Measurements from ENCODE around the gene GALNT2. TPM values are rescaled to one million over a fixed set of nuclear protein-coding genes. Genes with fewer than 3 reads are reported as not detected.
A peak's percentile ranks its signal among the peaks of the same experiment; 100 is the strongest.

Gene GALNT2
- total and polyA plus RNA-seq, 4 donors, result 47.5 to 182 (median 114) TPM

DNA sequence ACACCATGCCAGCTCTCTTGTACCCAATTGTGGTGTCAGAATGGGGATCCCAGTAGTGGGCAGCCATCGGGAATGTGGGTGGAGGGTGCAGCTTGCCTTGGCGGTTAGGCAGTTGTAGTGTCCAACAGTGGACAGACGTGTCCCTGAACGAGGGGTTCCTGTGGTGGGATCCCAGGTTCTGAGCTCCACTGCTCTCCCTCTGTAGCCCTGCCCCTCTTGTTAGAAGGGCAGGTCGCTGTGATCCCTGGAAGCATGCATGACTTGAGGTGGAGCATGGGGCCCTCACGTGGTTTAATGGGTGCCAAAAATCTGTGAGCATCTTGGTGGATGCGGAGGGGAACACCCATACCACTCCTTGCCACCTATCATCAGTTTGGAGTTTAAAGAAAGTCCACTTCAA lies 4.3 kb downstream of the GALNT2 start:
- Histone ChIP-seq H3K4me3 (ENCODE audit: low read depth in 1 of 3, low read length in 3 of 3) (no peak overlapping the region), H3K27ac (ENCODE audit: low read depth in 1 of 2, low read length in 2 of 2) (peak overlapping the region; percentile 93 to 97), H3K9ac (ENCODE audit: low read depth in 1 of 2, low read length in 2 of 2) (no peak overlapping the region), H3K36me3 (ENCODE audit: control insufficient read depth in 4 of 4, insufficient read depth in 3 of 4, low read depth in 1 of 4, low read length in 3 of 4) (peaks cover 0 to 5% (median under 1%) of the 10 kb centered on the region in 4 donors), H3K4me1 (ENCODE audit: control insufficient read depth in 4 of 4, insufficient read depth in 4 of 4, low read length in 3 of 4) (peaks cover 7 to 57% (median 19%) of the 10 kb centered on the region in 4 donors), H3K27me3 (ENCODE audit: control insufficient read depth in 4 of 4, insufficient read depth in 4 of 4, low read length in 3 of 4) (no peaks in the 10 kb centered on the region), H3K9me3 (ENCODE audit: control insufficient read depth in 4 of 4, low read length in 3 of 4) (no peaks in the 10 kb centered on the region)
- no peak for DNase-seq (ENCODE audit: low spot score)
- 90% methylated on average over 7 of the region's 7 CpGs for WGBS
- TF ChIP-seq SP1 (IDR thresholded peaks at IDR 0.05) (no peak), FOXA2 (IDR thresholded peaks at IDR 0.05) (no peak), HNF4G (IDR thresholded peaks at IDR 0.05) (no peak)

DNA sequence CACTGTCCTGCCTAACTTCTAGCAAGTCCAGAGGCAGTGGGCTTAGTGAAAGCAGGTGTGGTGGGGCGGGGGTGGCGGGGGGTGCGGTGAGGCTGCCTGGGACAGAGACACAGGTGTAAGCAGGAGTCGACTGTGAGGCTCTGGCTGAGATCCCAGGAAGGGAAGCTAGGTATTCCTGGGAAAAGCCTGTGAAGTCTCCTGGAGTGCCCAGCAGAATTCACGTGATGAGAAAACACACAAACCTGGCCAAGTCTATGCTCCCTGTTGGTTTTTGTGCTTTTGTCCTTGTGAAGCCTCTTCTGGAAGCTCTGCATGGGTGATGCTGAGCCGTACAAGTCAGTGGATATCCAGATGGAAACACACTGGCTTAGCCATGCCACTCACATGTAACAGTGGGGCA lies 5.3 kb downstream of the GALNT2 start:
- Histone ChIP-seq H3K27ac (ENCODE audit: low read depth in 1 of 2, low read length in 2 of 2) (peak overlapping the region in 1 of 2 donors; percentile 0), H3K4me1 (ENCODE audit: control insufficient read depth in 4 of 4, insufficient read depth in 4 of 4, low read length in 3 of 4) (peaks cover 7 to 55% (median 20%) of the 10 kb centered on the region in 4 donors), H3K27me3 (ENCODE audit: control insufficient read depth in 4 of 4, insufficient read depth in 4 of 4, low read length in 3 of 4) (no peaks in the 10 kb centered on the region), H3K9ac (ENCODE audit: low read depth in 1 of 2, low read length in 2 of 2) (no peak overlapping the region), H3K4me3 (ENCODE audit: low read depth in 1 of 3, low read length in 3 of 3) (no peak overlapping the region), H3K9me3 (ENCODE audit: control insufficient read depth in 4 of 4, low read length in 3 of 4) (no peaks in the 10 kb centered on the region), H3K36me3 (ENCODE audit: control insufficient read depth in 4 of 4, insufficient read depth in 3 of 4, low read depth in 1 of 4, low read length in 3 of 4) (peaks cover 0 to 5% (median 2%) of the 10 kb centered on the region in 4 donors)
- DNase-seq (ENCODE audit: low spot score), result no peak
- TF ChIP-seq NR2F2 (IDR thresholded peaks at IDR 0.05) (no peak), HNF4A (conservative IDR thresholded peaks at IDR 0.05) (no peak), YY1 (IDR thresholded peaks at IDR 0.05) (no peak), SP1 (IDR thresholded peaks at IDR 0.05) (no peak), EGR1 (IDR thresholded peaks at IDR 0.05; ENCODE audit: low read depth in 2 of 2) (no peak), HNF4G (IDR thresholded peaks at IDR 0.05) (no peak)
- TF ChIP-seq, protein P1, sequence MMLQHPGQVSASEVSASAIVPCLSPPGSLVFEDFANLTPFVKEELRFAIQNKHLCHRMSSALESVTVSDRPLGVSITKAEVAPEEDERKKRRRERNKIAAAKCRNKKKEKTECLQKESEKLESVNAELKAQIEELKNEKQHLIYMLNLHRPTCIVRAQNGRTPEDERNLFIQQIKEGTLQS (IDR thresholded peaks at IDR 0.05), result no peak
- TF ChIP-seq, protein P2, sequence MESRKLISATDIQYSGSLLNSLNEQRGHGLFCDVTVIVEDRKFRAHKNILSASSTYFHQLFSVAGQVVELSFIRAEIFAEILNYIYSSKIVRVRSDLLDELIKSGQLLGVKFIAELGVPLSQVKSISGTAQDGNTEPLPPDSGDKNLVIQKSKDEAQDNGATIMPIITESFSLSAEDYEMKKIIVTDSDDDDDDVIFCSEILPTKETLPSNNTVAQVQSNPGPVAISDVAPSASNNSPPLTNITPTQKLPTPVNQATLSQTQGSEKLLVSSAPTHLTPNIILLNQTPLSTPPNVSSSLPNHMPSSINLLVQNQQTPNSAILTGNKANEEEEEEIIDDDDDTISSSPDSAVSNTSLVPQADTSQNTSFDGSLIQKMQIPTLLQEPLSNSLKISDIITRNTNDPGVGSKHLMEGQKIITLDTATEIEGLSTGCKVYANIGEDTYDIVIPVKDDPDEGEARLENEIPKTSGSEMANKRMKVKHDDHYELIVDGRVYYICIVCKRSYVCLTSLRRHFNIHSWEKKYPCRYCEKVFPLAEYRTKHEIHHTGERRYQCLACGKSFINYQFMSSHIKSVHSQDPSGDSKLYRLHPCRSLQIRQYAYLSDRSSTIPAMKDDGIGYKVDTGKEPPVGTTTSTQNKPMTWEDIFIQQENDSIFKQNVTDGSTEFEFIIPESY (IDR thresholded peaks at IDR 0.05), result no peak
- TF ChIP-seq, protein P3, sequence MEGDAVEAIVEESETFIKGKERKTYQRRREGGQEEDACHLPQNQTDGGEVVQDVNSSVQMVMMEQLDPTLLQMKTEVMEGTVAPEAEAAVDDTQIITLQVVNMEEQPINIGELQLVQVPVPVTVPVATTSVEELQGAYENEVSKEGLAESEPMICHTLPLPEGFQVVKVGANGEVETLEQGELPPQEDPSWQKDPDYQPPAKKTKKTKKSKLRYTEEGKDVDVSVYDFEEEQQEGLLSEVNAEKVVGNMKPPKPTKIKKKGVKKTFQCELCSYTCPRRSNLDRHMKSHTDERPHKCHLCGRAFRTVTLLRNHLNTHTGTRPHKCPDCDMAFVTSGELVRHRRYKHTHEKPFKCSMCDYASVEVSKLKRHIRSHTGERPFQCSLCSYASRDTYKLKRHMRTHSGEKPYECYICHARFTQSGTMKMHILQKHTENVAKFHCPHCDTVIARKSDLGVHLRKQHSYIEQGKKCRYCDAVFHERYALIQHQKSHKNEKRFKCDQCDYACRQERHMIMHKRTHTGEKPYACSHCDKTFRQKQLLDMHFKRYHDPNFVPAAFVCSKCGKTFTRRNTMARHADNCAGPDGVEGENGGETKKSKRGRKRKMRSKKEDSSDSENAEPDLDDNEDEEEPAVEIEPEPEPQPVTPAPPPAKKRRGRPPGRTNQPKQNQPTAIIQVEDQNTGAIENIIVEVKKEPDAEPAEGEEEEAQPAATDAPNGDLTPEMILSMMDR (IDR thresholded peaks at IDR 0.05; ENCODE audit: low read depth, low read length, missing input control), result no peak
- 58% methylated on average over 6 of the region's 6 CpGs for WGBS

DNA sequence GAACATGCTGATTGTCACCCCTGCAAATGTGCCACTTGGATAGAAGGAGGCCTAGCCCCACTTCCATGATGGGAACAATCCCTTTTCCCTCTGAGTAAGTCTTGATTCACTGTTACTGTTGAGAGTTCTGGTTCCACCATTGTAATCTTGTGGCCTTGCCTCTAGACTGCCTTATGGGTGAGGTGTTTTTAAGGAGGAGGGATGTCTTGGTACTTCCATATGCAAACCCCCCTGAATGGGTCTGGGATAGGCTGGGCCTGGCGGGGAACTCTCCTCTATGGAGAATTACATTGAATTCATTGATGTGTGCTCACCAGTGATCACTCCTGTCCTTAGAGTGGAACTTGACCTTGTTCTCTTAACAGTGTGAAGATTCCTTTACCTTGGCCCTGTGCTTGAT lies 5.8 kb downstream of the GALNT2 start:
- Histone ChIP-seq H3K4me3 (ENCODE audit: low read depth in 1 of 3, low read length in 3 of 3) (no peak overlapping the region), H3K36me3 (ENCODE audit: control insufficient read depth in 4 of 4, insufficient read depth in 3 of 4, low read depth in 1 of 4, low read length in 3 of 4) (peaks cover 0 to 5% (median 2%) of the 10 kb centered on the region in 4 donors), H3K9ac (ENCODE audit: low read depth in 1 of 2, low read length in 2 of 2) (no peak overlapping the region), H3K9me3 (ENCODE audit: control insufficient read depth in 4 of 4, low read length in 3 of 4) (no peaks in the 10 kb centered on the region), H3K4me1 (ENCODE audit: control insufficient read depth in 4 of 4, insufficient read depth in 4 of 4, low read length in 3 of 4) (peaks cover 7 to 55% (median 20%) of the 10 kb centered on the region in 4 donors), H3K27ac (ENCODE audit: low read depth in 1 of 2, low read length in 2 of 2) (peak overlapping the region; percentile 10 to 28), H3K27me3 (ENCODE audit: control insufficient read depth in 4 of 4, insufficient read depth in 4 of 4, low read length in 3 of 4) (no peaks in the 10 kb centered on the region)
- 98% methylated on average over 1 of the region's 1 CpG for WGBS
- TF ChIP-seq, protein P3 (IDR thresholded peaks at IDR 0.05; ENCODE audit: low read depth, low read length, missing input control), result no peak
- TF ChIP-seq SP1 (IDR thresholded peaks at IDR 0.05), result no peak
- TF ChIP-seq GABPA (IDR thresholded peaks at IDR 0.05 in 1 of 2, conservative IDR thresholded peaks at IDR 0.05 in 1 of 2), result no peak
- no peak for TF ChIP-seq EGR1 (IDR thresholded peaks at IDR 0.05; ENCODE audit: low read depth in 2 of 2)
- TF ChIP-seq, protein P1 (IDR thresholded peaks at IDR 0.05), result no peak
- TF ChIP-seq RXRA (IDR thresholded peaks at IDR 0.05), result no peak
- no peak for TF ChIP-seq YY1 (IDR thresholded peaks at IDR 0.05)
- TF ChIP-seq RAD21 (IDR thresholded peaks at IDR 0.05), result no peak
- no peak for TF ChIP-seq FOXA1 (IDR thresholded peaks at IDR 0.05)
- no peak for TF ChIP-seq TAF1 (conservative IDR thresholded peaks at IDR 0.05)
- no peak for DNase-seq (ENCODE audit: low spot score)
